Activated CD4-positive, alpha-beta T cell treated with anti-CD3 and anti-CD28 coated beads, Interleukin-2, Interleukin-6, amounts not matched to agents 100 ng/mL and 50 ng/mL, durations not matched to agents 16 hours and 8 hours (primary cell): ENCODE measurements around the gene HNRNPA2B1.

Experiments used
- DNase-seq: peaks from one replicate; pipeline ENCODE4 v3.0.0-alpha.2; 2020

HNRNPA2B1 gene

DNA sequence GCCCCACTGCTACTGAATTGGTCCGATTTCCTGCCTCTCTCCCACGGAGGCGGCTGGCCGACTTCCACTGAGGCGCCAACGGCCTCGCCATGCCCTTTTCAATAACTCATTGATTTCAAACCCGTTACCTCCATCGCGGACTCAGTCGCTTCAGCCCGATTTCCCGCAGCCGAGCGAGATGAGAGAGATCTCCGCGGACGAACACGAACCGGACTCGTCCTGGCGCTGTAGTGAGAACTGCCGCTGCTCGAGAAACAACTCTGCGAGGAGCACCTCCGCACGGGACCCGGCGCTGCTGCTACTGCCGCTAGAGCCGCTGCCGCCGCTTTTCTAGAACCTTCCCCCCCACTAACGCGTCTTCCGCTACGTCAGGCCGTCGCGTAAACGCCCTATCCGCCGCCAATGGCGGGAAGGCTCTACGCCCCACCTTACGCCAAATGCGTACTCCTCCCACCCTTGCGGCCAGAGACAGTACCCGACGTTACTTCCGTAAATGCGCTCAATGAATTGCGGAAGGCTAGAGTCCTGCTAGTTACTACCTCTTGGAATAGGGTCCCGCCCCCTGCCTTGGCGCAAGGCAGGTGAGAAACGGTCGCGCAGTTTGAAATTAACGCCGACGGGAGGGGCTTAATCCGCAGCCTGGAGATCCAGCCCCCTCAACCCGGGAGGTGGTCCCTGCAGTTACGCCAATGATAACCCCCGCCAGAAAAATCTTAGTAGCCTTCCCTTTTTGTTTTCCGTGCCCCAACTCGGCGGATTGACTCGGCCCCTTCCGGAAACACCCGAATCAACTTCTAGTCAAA lies at the start of gene HNRNPA2B1:
TSS of gene HNRNPA2B1 (minus strand) at position 303 of the 803 bp plus-strand sequence. CDS start at position 134, 169 bp downstream.
- DNase-seq = peak; percentile 98

- no peak for DNase-seq
These were observed 49.7 kb upstream of the HNRNPA2B1 start for GRCh38 chr7:26250239-26250638.

DNA sequence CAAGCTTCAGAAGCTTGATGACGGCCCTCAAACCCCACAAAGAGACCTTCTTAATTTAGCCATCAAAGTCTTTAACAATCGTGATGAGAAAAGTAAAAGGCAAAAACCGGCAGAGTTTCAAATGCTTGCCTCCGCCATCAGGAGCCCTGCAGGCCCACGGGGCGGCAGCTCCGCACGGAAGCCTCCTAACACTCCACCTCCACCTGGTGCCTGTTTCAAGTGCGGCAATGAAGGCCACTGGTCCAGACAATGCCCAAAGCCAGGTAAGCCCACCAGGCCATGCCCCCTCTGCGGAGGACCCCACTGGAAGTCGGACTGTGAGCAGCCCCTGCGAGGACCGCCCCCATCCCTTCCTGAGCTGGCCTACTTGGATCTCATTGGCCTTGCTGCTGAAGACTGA lies 44.6 kb upstream of the HNRNPA2B1 start:
- no peak for DNase-seq

DNA sequence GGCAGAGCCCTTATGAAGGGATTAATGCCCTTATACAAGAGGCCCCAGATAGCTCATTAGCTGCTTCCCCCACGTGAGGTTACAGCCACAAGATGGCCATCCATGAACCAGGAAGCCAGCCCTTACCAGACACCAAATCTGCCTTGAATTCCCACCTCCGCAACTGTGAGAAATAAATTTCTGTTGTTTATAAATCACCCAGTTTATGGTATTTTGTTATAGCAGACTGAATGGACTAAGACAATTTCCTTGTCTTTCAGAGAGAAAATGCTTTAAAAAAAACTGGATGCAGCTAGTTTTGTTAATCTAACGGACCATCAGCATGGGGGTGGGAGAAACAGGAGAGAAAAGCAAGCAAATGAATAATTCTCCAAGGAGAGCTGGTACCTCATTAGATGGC lies 37.5 kb upstream of the HNRNPA2B1 start:
- no peak for DNase-seq

GRCh38 chr7:26237035-26237807 lies 36.7 kb upstream of the HNRNPA2B1 start:
- no peak for DNase-seq

- DNase-seq = no peak
These were observed 33.5 kb upstream of the HNRNPA2B1 start for GRCh38 chr7:26233902-26234511.

GRCh38 chr7:26227987-26228386 lies 27.4 kb upstream of the HNRNPA2B1 start:
- DNase-seq = no peak

- no peak for DNase-seq
These were observed 23.8 kb upstream of the HNRNPA2B1 start for GRCh38 chr7:26224359-26224758.

- peak; percentile 40 for DNase-seq
These were observed 15.5 kb upstream of the HNRNPA2B1 start for GRCh38 chr7:26216049-26216448.

- DNase-seq = no peak
These were observed 13.4 kb upstream of the HNRNPA2B1 start for GRCh38 chr7:26213807-26214515.

GRCh38 chr7:26212921-26213718 lies 12.6 kb upstream of the HNRNPA2B1 start:
- DNase-seq = no peak

DNA sequence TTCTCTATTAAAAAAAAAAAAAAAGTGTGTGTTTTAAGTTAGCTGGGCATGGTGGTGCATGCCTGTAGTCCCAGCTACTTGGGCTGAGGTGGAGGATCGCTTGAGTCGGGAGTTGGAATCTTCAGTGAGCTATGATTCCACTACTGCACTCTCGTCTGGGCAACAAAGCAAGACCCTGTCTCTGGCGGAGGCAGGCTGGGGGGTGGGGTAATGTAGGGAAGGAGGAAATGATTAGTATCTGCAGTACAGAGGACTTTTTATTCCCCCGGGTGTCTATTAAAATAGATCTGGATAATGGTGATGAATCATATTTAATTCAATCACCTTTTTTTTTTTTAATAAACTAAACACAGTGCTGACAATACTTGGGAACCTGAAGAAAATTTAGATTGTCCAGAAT lies 7.5 kb upstream of the HNRNPA2B1 start:
- DNase-seq = no peak

DNA sequence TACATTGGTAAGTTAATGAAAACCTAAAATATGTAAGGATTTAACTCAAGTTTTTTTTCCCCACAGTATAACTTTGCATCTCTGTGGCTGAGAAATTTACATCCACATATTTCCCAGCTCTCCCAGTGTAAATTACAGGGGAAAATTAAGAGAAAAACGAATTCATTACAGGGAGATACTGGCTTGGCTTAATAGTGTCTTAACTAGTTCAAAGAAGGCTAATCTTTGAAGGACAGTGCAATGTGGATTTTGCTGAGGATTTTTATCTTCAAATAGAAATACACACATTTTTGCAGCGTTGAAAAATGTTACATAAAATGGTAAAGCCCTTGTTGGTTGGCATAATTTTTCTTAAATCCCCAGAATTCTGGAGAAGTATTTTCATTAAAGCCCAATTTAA lies 2.5 kb upstream of the HNRNPA2B1 start:
- no peak for DNase-seq

- DNase-seq = peak; percentile 67
These were observed 1.8 kb upstream of the HNRNPA2B1 start for GRCh38 chr7:26202019-26202990.

DNA sequence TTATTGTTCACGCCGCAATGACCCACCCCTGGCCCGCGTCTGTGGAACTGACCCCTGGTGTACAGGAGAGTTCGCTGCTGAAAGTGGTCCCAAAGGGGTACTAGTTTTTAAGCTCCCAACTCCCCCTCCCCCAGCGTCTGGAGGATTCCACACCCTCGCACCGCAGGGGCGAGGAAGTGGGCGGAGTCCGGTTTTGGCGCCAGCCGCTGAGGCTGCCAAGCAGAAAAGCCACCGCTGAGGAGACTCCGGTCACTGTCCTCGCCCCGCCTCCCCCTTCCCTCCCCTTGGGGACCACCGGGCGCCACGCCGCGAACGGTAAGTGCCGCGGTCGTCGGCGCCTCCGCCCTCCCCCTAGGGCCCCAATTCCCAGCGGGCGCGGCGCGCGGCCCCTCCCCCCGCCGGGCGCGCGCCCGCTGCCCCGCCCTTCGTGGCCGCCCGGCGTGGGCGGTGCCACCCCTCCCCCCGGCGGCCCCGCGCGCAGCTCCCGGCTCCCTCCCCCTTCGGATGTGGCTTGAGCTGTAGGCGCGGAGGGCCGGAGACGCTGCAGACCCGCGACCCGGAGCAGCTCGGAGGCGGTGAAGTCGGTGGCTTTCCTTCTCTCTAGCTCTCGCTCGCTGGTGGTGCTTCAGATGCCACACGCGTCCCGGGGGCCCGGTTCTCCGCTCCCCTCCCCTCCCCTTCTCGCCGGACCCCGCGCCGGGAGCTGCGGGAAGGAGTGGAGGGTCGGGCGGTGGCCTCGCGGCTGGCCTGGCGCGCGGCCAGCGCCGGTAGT lies 887 bp upstream of the HNRNPA2B1 start, which contains the start of gene CBX3:
TSS of gene CBX3 (plus strand) at position 499 of the 772 bp plus-strand sequence. CDS start 1,254 bp downstream, outside the sequence.
- peak; percentile 96 for DNase-seq

- peak; percentile 82 for DNase-seq
These were observed 505 bp downstream of the HNRNPA2B1 start for GRCh38 chr7:26200038-26200443.

- peak; percentile 74 for DNase-seq
These were observed 1.1 kb downstream of the HNRNPA2B1 start for GRCh38 chr7:26199301-26200037.

GRCh38 chr7:26198781-26199169 lies 1.8 kb downstream of the HNRNPA2B1 start:
- DNase-seq = no peak

DNA sequence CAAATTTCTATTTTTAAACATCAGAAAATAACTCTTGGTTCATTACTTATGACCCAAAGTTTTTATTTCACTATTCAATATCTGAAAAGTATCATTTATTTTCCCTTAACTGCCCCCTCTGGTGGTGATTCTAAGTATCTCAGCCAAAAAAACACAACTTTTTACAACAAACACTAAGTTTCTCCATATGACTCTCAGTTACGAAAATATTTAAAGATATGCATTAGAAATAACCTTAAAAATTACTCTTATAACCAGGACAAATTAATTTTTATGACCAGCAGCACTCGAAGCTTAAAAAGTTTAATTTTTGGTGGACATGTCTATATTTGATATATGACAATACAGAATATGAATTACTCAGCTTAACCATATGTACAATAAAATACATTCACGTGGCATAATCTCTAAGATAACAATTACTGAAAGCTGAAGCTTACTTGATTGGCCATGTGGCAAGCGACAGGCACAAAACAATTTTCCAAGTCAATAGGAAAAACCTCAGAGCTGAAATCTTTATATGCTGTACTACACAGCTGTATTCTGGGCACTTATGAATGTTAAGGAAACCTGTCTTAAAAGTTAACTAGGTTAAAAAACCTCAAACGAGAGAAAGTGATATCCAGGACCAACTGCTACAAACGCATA lies 2.3 kb downstream of the HNRNPA2B1 start:
- DNase-seq = peak; percentile 62
